Mesenteric fat pad (tissue), 1 donor: ENCODE results near the gene RNF5. TPM values are rescaled to one million over a fixed set of nuclear protein-coding genes. Genes with fewer than 3 reads are reported as not detected.
A peak's percentile ranks its signal among the peaks of the same experiment; 100 is the strongest.

ENCODE experiments used
- DNase-seq: peaks from one replicate; pipeline ENCODE4 v3.0.0-alpha.2; 2020; ENCODE audit warnings: low spot score
- total RNA-seq: library from RNA; stranded (reverse); fragmentation: NEBNext Ultra II Directional; extraction: Animal tissue kit (Norgen Biotek cat#: 25700); gene quantifications from one replicate; pipeline ENCODE4 v1.2.1, GENCODE V29; 2021
- donor health status: DM: yes; HTN: yes; CAD: no.

RNF5 gene
- total RNA-seq, 1 donor from 2014 or later = 32.3 TPM

DNA sequence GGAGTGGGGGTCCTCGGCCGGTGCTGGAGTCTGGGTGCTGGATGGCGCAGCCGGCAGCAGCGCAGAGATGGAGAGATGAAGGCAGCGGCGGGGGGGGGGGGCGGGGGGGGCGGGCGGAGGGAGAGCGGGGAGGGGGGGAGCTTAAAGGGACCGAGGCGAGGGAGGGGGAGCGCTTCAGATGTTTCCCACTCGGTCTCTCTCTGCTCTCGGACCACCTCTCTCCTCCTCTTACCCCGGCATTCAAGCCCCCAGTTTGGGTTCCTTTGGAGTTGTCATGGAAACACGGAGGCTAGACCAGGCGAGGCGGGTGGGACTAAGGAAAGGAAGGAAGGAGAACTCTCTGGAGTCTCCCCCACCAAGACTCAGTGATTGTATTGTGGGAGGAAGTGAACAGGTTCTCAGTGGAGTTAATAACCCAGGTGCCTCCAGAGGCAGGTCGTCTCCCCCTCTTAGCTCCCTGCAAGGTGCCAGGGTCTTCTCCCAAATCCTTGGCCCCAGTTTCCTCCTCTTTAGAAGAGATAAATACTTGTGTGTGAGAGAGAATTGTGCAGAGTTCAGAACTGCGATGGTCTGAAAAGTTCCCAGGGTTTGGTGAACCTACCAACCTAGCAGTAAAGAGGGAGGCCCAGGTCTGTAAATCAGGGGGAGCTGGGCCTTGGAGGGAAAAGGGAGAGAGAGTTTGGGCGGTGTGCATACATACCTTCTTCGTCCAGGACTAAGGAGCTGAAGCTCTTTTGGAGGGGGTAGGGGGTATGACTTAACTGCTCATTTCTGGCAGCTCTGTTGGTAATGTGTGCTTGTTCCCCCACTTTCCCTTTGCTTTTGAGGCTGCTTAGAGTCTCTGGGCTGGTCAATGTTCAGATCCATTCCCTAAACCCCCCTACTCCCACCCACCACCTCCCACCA is 26.1 kb upstream of the RNF5 start, which contains the start of gene PRRT1:
Gene PRRT1, minus strand, starts transcription at position 77 of the 906 bp plus-strand sequence. CDS start 112 bp downstream, outside the sequence.
- no peak for DNase-seq

DNA sequence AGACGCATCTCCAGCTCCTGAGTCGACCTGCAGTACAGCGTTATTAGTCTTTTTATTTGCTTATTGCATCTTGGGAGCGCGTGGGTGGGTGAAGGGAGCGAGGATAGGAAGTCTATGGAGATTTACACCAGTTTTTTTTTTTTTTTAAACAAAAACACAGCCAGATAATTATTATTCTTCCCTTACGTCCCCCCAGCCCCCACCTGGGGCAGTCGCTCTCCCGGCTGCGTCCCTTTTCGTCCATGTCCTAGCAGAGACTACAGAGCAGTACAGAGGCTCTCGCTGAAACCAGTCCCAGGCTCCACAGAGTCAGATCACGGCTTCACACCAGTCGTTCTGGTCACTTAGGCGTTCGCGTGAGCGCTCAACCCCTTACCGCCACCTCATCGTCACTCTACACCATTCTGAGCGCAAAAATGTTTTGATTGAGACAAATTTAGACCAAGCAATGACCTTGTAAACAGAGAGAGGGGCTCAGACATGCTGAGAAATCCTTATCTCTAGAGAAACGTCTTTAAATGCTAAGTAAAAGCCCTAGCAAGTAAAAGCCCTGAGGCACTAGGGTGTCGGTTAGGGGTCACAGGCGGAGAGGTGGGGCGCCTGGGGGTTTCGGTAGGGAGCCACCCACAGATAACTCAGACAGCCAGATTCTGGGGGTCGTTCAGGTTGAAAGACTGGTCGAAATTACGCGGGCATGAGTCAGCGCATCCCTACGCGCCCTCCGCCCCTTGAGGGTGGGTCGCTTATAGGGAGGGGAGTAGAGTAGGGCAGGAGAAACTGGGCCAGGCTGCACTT is 25.2 kb upstream of the RNF5 start:
- DNase-seq = no peak

- peak; percentile 94 for DNase-seq
These were observed 24.4 kb upstream of the RNF5 start, which contains the start of gene PPT2 for GRCh38 chr6:32153564-32154513. Gene PPT2 (plus strand): TSS chr6:32154141. CDS start chr6:32154595, 454 bp downstream.

GRCh38 chr6:32154514-32155161 is 23.6 kb upstream of the RNF5 start:
- no peak for DNase-seq

DNA sequence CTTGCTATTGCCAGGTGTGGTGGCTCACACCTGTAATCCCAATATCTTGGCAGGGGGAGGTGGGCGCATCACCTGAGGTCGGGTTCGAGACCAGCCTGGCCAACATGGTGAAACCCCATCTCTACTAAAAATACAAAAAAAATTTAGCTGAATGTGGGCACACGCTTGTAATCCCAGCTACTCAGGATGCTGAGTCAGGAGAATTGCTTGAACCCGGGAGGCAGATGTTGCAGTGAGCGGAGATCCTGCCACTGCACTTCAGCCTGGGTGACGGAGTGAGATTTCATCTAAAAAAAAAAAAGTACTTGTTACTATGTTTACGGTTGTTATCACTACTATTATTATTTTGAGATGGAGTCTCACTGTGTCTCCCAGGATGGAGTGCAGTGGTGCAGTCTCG is 21.3 kb upstream of the RNF5 start:
- no peak for DNase-seq

- no peak for DNase-seq
These were observed 20.2 kb upstream of the RNF5 start for GRCh38 chr6:32158052-32158451.

GRCh38 chr6:32163559-32164258 is 14.5 kb upstream of the RNF5 start:
- DNase-seq = no peak

DNA sequence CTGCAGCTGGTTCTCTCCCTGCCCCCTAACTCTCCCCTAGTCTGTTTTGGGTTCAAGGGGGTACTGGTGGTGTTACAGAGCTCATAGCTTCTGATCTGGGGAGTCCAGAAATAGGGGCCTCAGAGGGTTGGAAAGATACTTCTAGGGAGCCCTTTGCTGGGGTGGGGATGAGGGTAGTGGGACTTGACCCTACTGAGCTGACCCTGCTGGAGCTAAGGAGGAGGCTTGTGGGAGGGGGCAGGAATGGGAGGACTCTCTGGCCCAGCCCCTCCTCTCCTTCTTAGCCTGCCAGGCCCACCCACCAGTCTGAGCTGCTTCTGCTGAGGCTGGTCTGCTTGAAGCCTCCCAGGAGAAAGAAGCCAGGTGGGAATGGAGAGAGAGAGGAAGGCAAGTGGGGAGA is 13.9 kb upstream of the RNF5 start, which contains the start of gene EGFL8:
Gene EGFL8, plus strand, starts transcription at position 301 of the 400 bp plus-strand sequence. CDS start 1,571 bp downstream, outside the sequence.
- no peak for DNase-seq

DNA sequence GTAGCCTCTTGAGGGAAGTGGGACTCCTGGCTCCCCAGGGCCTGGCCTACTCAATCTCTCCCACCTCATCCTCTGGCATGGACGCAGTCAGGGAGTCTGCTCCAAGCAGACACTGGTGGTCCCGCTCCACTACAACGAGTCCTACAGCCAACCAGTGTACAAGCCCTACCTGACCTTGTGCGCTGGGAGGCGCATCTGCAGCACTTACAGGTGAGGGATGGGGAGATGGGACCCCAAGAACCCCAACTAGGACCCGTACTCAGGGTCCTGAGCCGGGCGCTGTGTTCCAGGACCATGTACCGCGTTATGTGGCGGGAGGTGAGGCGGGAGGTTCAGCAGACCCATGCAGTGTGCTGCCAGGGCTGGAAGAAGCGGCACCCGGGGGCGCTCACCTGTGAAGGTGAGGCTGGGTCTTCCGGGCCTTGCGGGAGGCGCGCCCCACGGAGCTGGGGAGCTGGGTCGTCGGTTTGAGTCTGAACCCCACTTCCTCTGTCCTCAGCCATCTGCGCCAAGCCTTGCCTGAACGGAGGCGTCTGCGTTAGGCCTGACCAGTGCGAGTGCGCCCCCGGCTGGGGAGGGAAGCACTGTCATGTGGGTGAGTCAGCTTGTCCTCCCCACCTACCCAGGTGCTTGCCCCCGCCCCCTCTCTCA is 11.7 kb upstream of the RNF5 start:
- no peak for DNase-seq

DNA sequence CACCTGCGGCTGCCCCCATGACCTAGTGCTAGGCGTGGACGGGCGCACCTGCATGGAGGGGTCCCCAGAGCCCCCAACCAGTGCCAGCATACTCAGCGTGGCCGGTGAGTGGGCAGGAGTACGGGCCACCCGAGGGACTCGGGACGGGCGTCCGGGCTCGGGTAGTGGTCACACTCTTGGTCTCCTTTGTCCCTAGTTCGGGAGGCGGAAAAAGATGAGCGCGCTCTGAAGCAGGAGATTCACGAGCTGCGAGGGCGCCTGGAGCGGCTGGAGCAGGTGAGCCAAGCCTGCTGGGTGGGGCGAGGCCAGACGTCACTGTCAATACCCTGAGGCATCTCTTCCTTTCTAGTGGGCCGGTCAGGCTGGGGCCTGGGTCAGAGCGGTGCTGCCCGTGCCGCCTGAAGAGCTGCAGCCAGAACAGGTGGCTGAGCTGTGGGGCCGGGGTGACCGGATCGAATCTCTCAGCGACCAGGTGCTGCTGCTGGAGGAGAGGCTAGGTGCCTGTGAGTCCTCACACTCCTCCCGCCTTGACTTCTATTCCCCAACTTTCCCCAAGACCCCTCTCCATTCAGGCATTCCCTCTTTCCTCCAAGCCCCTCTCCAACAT is 10.9 kb upstream of the RNF5 start:
- no peak for DNase-seq

- DNase-seq = no peak
These were observed 10.4 kb upstream of the RNF5 start for GRCh38 chr6:32167761-32168262.

DNA sequence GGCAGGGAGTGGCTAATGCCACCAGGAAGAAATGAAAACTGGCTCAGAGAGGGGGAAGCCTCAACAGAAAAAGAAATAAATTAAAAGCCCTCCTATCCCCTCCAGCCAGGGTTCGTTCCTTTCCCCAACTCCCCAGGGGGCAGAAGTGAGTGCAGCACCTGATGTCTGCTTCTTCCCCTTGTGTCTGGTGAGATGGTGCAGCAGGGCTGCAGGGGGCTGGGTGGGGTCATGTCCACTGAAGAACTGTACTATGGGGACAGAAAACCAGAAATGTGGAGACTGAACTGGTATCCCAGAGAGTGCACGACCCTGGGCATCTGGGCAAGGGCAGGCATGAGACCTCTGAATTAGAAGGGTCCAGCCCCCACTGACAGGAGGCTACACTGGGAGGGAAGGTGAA is 9.9 kb upstream of the RNF5 start:
- DNase-seq = no peak

- DNase-seq = no peak
These were observed 9.2 kb upstream of the RNF5 start for GRCh38 chr6:32168807-32169591.

GRCh38 chr6:32170294-32170693 is 7.9 kb upstream of the RNF5 start:
- DNase-seq = no peak

DNA sequence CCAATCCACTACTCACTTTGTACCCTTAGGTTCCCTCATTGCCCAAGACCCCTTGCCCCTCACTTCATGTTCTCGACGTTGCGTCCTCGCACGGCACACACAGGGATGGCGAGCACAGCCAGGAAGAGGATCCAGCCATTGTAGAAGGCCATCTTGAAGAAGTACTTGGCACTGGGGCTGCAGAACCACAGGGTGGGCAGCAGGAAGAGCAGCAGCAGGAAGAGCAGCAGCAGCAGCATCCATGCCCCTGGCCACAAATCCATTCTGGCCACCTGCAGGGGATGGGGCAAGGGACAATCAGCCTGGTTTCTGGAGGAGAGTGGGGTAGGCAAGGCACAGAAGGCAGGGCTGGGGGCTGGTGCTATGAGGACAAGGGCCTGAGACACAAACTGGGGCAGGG is 7.0 kb upstream of the RNF5 start:
- no peak for DNase-seq

DNA sequence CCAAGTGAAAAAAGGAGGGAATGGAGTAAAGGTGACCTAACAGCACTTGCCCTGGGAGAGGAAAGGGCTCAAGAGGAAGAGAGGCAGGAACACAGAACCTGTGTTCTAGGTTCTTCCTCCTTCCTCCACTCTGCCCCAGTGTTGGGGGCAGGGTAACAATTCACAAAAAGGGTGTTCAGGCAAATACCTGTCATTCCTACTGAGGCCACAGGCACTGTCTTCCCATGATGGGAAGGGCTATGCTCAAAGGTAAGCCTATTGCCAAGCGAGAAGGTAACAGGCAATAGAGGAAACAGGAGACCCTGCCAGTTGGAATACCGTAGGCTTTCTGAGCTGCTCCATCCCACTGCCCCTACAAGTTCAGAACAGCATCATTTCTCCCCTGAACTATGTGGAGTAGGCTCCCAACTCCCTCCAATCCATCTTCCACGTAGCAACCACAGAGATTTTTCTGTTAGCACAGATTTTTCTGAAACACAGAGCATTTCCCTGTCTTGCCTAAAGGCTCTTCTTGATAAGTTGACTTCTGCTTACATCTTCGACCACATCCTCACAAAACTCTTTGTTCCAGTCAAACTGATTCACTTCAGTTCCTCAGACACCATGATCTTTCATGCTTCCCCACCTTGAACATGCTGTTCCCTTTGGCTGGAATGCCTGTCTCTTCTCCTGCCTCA is 5.0 kb upstream of the RNF5 start:
- no peak for DNase-seq

DNA sequence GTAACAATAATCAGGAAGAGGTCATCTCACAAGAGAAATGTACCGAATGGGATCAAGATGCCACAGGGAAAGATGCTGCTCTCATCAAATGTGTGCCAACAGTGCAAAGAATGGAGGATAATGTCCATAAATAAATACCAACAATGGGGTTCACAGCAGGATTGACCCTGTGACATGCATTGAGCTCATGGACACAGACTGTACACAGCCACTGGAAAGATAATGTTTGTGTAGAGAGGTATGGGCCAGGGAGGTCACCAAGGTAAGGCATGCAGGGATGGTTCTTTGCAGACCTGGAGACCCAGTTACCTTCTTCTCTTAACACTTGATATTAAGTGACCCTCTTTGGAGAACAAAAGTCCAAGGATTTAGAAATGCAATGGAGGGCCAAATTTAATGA is 3.8 kb upstream of the RNF5 start:
- no peak for DNase-seq
